ENCODE data around the gene HERC2.

DNA sequence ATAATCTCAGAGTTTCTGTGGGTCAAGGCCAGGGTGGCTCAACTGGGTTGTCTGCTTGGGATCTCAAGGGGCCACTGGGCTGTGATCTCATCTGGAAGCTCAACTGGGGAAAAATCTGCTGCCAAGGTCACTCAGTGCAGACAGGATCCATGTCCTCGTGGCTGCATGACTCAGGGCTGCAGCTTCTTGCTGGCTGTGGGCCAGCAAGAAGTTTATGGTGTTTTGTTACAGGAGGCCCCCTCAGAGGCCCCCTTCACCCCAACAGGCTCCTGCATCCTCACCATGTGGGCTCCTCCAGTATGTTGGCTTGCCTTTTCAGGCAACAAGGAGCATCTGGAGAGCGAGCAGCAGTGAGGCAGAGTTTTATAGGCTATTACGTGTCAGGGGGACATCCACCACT is 237.4 kb downstream of the HERC2 start:
- TF ChIP-seq, protein P1, sequence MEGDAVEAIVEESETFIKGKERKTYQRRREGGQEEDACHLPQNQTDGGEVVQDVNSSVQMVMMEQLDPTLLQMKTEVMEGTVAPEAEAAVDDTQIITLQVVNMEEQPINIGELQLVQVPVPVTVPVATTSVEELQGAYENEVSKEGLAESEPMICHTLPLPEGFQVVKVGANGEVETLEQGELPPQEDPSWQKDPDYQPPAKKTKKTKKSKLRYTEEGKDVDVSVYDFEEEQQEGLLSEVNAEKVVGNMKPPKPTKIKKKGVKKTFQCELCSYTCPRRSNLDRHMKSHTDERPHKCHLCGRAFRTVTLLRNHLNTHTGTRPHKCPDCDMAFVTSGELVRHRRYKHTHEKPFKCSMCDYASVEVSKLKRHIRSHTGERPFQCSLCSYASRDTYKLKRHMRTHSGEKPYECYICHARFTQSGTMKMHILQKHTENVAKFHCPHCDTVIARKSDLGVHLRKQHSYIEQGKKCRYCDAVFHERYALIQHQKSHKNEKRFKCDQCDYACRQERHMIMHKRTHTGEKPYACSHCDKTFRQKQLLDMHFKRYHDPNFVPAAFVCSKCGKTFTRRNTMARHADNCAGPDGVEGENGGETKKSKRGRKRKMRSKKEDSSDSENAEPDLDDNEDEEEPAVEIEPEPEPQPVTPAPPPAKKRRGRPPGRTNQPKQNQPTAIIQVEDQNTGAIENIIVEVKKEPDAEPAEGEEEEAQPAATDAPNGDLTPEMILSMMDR (IDR thresholded peaks at IDR 0.05) = no peak
- no peak for TF ChIP-seq POLR2A (IDR thresholded peaks at IDR 0.05)
